ENCODE data around the gene ORM1.

ORM1 gene

DNA sequence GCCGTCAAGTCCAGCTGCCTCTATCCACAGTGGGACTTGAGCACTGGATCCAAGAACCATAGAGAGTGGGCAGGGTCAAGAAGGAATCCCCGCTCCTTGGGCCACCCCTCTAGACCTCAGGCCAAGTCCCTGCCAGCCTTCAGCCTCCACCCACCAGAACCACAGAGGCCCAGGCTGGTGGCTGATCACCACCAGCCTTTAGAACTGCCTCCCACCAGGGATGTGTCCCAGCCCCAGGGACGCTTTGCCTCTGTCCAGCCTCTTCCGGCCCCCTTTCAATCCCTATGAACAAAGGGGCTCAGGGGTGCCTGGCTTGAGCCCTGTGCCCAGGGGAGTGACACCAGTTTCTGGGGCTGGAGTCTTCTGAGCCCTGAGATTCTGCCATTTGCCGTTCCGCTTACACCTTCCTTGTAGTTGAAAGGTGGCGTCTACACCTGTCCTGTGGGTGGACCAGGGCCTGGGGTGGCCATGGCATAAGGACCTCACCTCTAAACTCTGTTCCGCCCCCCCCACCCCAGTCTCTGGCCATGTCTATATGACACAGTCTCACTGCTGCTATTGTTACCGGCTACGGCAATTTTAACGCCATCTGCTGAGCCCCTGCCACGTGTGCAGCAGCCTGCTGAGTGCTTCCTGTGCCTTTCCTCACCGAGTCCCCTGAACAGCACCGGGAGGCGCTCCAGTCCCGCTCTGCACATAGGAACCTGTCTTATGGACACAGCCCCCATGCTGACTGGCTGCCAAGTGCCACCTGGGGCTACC is 35.7 kb upstream of the ORM1 start:
- in situ Hi-C loops (cut with MboI; ENCODE audit: low sequenced_read_pairs), result loop anchor here (10.0 kb wide), 1 partner anchor 192 kb away; the partner anchor contains the start of gene KIF12

DNA sequence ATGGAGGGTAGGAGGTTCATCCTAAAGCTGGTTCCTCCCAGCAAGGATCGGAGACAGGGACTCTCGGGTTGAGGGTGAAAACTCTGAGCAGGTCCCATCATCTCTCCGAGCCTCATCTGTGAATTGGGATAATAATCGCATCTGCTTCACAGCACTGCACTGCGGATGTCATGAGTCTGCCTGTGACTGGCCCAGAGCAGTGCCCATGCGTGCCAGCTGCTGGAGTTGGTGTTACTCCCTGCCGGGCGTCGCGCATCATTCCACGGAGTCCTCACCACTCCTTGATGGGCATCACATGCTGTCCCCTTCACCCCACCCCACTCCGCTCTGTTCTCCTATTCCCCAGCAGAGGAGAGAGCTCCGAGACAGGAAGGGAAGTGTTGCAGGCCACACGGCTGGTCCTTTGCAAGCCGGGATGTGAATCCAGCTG is 35.1 kb upstream of the ORM1 start:
- in situ Hi-C loops (cut with MboI; ENCODE audit: low sequenced_read_pairs), result loop anchor here (10.0 kb wide), 1 partner anchor 193 kb away; the partner anchor contains the start of gene KIF12

DNA sequence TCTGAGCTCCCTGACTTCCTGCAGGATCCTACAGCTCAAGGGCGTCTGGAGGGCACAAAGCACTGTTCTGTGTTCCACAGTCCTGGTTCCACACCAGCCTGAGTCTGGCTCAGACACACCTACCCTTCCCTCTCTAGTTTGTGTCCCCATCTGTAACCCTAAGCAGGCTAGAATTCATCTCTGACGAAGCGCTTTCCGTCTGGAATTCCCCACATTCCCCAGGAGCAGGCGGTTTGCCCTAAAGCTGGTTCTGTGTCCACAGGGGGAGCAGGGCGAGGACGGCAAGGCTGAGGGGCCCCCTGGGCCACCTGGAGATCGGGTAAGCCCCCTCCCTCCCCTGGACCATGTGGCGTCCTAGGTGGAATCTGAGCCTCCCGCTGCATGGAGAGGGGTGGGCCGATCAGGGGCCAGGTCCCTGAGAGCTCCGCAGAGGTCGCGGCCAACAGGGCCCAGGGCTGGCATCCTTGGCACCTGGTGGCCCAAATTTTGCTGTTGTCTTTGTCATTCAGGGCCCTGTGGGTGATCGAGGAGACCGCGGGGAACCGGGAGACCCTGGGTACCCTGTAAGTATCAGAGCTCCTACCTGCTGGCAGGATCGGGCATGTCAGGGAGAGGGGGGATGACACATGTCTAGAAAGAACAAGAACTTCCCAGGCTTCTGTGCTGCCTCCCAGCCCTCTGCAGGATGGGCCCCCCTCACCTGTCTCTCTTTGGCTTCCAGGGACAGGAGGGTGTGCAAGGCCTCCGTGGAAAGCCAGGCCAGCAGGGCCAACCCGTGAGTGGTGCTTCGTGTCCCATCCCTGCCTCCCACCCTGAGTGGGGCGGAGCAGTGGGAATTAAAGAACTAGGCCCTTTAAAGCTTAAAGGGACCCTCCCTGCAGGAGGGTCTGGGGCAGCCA is 34.5 kb upstream of the ORM1 start:
- in situ Hi-C loops (cut with MboI; ENCODE audit: low sequenced_read_pairs), result loop anchor here (10.0 kb wide), 1 partner anchor 194 kb away; the partner anchor contains the start of gene KIF12

DNA sequence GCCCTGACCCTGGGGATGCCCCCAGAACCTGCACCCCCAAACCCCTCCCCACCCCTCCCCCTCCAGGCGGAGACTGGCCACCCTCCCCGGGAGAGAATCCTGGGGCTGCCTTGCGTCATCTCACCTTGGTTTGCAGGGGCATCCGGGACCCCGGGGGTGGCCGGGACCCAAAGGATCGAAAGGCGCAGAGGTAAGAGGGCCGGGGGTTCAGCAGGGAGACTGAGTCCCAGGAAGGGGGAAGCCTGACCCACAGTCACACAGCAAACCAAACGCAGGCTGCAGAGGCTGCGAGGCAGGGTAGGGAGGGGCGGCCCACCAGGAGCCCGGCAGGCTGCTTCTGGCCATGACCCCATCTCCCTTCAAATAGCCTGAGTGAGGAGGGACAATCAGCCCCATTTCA is 33.8 kb upstream of the ORM1 start:
- in situ Hi-C loops (cut with MboI; ENCODE audit: low sequenced_read_pairs), result loop anchor here (10.0 kb wide), 1 partner anchor 194 kb away; the partner anchor contains the start of gene KIF12

DNA sequence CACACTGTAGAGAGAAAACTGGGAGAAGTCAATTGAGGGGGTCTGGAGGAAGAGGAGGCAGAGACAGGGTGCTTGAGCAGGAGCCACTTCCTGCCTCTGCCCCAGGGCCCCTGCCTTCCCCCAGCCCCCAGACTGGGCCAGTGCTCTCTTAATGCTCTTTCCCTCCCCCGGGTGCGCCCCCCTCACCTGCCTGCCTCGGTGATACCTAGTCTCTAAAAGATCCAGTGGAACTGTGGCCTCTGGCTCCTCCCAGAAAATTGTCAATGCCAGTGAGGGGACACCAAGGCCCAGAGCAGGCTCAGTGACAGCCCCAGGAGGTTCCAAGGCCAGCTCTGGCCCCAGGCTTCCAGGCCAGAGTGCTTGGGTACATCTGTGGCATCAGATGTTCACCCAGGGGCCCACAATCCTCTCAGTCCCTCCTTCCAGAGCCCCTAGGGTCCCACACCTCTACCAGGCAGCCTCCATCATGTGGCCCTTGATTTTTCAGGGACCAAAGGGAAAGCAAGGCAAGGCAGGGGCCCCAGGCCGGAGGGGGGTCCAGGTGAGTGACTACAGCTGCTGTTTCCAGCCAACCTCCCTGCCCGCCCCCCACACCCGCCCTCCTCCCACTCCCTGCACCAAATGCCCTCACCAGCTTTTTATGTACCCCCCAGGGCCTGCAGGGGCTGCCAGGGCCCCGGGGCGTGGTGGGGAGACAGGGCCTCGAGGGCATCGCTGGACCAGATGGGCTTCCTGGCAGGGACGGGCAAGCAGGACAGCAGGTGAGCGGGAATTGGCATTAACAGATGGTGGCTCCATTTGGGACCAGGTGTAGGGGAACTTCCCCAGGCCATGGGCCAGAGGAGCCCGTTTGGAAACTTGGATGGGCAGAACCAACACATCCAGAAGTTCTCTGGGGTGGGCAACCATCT is 33.1 kb upstream of the ORM1 start:
- in situ Hi-C loops (cut with MboI; ENCODE audit: low sequenced_read_pairs), result loop anchor here (10.0 kb wide), 1 partner anchor 195 kb away; the partner anchor contains the start of gene KIF12

- in situ Hi-C loops (cut with MboI; ENCODE audit: low sequenced_read_pairs), result no loop called here
These were observed 32.3 kb upstream of the ORM1 start for GRCh38 chr9:114290561-114290986.

- in situ Hi-C loops (cut with MboI; ENCODE audit: low sequenced_read_pairs), result no loop called here
These were observed 31.8 kb upstream of the ORM1 start for GRCh38 chr9:114291064-114291474.

- in situ Hi-C loops (cut with MboI; ENCODE audit: low sequenced_read_pairs), result no loop called here
These were observed 30.9 kb upstream of the ORM1 start for GRCh38 chr9:114291886-114292590.

DNA sequence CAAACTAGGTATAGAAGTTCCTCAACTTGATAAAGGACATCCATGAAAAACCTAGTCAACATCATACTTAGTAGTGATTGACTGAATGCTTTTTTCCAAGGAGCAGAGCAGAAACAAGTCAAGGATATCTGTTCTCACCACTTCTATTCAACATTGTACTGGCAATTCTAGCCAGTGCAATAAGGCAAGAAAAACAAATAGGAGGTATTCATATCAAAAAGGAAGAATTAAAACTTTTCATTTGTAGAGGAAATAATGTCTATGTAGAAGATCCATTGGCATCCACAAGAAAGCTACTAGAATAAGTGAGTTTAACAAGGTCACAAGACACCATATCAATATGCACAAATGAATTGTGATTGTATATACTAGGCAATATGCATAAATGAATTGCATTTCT is 28.2 kb upstream of the ORM1 start:
- in situ Hi-C loops (cut with MboI; ENCODE audit: low sequenced_read_pairs), result no loop called here

GRCh38 chr9:114296338-114296737 is 26.6 kb upstream of the ORM1 start:
- in situ Hi-C loops (cut with MboI; ENCODE audit: low sequenced_read_pairs), result no loop called here

DNA sequence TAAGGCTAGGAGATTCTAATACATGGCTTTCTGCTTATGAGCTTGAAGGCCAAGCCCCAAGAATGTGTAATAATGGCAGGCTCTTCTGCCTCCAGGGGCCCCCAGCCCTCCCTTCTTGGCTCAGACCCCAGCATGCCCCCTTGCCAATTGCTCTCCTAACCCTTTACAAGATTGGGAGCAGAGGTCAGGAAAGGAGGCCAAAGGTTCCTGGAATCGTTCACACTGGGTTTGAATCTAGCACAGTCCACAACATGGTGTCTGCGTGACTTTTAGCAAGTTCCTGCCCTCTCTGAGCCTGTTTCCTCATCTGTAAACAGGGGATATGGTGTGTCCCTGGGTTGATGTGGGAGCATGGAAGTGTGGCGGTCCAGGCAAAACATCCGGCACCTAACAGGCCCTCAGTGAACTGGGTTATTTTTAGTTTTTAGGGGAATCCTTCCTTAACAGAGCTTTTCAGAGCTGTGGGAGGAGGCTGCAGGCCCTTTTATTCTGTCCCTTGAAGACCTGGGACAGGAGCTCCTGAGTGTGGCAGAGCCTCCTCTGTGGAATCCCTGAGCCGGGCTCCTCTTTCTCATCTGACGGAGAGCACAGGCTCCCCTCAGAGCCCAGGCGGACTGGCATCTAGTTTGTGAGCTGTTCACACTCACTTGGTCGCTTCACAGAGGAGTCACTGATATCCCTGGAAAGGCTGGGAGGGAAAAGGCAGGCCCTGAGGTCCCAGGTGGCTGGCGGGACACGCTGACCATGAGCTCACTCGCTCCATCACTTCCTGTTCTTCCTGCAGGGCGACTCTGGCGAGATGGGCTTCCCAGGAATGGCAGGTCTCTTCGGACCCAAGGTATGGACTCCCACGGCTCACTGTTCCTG is 23.4 kb upstream of the ORM1 start:
- in situ Hi-C loops (cut with MboI; ENCODE audit: low sequenced_read_pairs), result no loop called here

- in situ Hi-C loops (cut with MboI; ENCODE audit: low sequenced_read_pairs), result no loop called here
These were observed 22.6 kb upstream of the ORM1 start for GRCh38 chr9:114300153-114300845.

- in situ Hi-C loops (cut with MboI; ENCODE audit: low sequenced_read_pairs), result no loop called here
These were observed 21.8 kb upstream of the ORM1 start for GRCh38 chr9:114300846-114301797.

DNA sequence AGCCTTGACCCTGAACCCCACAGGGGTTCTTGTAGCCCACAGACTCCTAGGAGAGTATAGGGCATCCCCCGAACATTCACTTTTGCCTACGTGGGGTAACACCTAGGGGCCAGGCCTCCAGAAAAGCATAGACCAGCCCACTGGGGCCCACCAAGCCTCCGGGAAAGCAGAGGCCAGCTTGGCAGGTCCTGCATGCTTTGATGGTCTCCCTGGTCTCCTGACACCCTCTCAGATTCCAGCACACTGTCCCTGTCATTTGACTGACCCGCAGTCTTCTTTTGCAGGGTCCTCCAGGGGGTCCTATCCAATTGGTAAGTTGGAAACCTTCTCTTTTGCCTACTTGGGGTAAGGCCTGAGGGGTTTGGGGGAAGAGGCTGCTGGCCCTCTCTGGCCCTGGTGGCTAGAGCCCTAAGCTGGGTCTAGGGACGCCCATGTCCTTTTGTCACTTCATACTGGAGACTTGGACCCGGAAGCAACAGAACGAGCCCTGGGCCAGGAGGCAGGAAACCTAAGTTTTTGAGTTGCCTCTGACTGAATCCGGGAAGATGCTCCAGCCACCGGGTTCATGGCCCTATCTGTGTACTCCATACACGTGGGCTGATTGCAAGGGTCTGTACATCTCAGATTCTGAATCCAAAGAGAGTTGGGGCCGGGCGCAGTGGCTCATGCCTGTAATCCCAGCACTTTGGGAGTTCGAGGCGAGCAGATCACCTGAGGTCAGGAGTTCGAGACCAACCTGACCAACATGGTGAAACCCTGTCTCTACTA is 20.9 kb upstream of the ORM1 start:
- in situ Hi-C loops (cut with MboI; ENCODE audit: low sequenced_read_pairs), result no loop called here

- in situ Hi-C loops (cut with MboI; ENCODE audit: low sequenced_read_pairs), result no loop called here
These were observed 20.2 kb upstream of the ORM1 start for GRCh38 chr9:114302727-114303126.

- in situ Hi-C loops (cut with MboI; ENCODE audit: low sequenced_read_pairs), result no loop called here
These were observed 19.3 kb upstream of the ORM1 start for GRCh38 chr9:114303571-114303970.
